HG03469 (cell line): ENCODE measurements around the gene PLEKHA6.

Experiments used
- ATAC-seq: cut with Tn5 transposase; IDR thresholded peaks from one replicate; pipeline ENCODE4 v1.9.1; 2021; ENCODE audit warnings: mild to moderate bottlenecking, moderate library complexity, moderate number of reproducible peaks; ENCODE audit not compliant: unreplicated experiment

Gene PLEKHA6

GRCh38 chr1:204264805-204265204 is 94.9 kb downstream of the PLEKHA6 start:
- no peak for ATAC-seq

DNA sequence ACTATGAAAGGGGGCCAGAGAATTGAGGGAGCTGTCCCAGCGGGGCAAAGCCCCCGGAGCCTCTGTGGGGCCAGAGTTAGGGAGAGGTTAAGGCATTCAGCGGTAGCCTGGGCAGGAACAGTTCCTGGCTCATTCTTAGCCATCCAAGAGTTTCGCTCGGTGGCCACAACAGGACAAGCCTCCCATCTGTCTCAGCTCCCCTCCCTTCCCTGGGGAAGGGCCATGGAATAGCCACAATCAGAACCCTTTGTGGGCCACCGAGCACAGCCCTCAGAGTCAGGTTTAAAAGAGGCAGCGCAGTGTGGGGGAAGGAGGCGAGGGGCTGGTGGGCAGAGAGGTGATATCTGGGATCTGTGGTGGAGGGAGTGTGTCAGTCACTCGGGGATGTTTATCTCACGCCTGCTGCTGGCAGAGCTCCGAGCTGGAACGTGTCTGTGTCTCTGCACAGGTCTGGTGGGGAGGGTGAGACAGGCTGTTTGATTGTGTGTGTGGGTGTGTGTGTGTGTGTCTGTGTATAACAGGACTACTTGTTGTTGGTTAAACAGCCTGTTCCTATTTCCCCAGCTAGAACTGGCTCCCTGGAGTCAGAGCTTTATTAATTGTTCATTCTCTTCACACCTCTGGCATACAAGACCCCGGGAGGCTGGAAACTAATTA is 96.3 kb downstream of the PLEKHA6 start:
- no peak for ATAC-seq

DNA sequence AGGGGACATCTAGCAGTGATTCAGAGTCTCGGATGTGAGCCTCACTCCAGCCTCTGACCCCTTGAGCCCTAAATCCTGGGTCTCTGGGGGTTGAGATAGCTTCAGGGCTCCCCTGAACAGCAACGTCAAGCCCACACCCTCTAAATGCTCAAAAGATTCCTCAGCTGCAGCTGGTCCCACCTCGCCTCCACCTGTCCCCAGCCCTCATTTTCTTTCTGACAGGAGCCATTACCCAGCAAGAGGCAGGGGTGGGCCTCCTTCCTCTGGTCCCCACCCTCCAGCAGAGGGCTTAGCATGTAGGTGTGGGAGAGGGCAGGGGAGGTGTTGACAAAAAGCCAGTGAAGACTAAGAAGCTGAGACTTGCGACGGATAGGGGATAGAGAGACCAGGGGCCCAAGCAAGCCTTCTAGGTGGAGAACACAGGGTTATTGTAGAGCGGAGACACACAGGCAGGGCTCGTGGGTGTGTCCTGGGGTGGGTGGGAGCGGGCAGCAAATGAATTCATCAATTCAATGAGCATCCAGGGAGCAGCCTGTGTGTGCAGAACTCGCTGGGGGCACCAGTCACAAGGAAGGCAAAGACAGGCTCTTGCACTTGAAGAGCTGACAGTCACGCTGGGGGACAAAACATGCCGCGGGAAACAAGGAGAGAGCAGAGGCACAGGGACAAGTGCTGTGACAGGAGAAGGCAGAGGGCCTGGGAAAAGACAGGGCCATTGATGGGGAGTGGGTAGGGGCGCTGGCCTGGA is 97.0 kb downstream of the PLEKHA6 start:
- no peak for ATAC-seq

DNA sequence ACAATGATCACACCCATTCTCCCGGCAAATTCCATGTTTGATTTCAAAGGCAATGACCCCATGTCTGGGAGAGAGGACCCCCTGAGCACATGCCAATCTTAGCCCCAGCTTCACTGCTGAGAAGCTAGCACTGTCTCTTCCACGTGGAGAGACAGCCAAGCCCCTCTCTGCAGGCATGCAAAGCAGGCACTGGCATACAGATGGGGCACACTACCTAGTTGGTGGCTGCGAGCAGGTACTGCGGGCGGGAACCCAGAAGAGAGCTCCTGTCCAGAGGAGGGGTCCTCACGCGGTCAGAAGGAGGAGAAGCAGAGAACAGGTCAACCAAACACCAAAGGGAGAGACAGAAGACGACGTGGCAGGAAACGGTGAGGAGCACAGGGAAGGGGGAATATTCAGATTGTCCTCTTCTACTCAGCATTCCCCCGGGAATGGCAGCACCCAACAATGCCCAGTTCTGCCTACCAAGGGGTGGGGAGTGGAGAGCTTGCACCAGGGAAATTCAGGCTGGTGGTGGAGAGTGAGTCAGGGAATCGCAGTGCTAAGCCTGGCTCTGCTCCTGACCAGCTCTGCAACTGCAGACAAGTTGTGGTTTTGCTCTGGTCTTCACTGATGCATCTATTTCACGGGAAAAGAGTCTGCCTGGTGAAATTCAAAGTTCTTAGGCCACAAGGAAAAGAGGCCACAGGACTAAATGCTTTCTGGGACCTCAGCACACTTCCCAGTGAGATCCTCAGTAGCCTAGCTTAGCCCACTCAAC is 97.8 kb downstream of the PLEKHA6 start:
- no peak for ATAC-seq

DNA sequence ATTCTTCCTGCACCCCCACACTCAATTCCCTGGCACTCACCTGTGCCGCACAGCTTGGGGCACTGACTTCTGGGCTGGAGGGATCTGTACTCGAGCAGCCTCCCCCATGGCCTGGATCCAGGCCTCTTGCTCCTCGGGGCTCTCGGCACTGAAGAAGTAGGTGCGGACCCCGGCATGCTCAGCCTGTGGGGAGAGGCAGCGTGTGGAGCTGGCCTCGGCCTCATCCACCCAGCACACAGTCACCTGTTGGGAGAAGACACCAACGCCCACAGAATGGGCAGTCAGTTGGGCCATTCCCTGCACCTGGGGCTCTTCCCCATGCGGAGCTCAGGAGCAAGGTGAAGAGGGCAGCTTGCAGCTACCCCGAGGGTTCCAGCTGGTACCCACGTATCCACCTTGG is 98.5 kb downstream of the PLEKHA6 start:
- no peak for ATAC-seq

- no peak for ATAC-seq
Measured at GRCh38 chr1:204260601-204261197, 99.0 kb downstream of the PLEKHA6 start.

DNA sequence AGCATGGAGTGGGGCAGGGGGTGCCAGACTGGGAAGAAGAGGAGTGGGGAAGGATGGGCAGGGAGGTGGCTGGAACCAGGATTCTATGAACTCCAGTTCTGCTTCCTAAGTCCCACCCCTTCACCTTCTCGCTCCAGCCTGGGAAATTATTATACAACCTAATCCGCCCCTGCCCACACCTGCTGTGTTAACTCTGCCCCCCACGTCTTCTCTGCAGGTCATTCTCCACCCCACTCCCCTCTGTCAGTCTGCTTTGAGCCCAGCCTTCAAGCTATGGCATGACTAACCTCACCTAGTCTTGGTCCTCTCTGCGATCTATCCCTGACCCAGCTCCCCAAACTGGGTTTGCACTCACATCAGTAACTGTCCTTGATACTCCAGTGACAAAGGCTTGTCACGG is 99.9 kb downstream of the PLEKHA6 start:
- ATAC-seq = no peak

DNA sequence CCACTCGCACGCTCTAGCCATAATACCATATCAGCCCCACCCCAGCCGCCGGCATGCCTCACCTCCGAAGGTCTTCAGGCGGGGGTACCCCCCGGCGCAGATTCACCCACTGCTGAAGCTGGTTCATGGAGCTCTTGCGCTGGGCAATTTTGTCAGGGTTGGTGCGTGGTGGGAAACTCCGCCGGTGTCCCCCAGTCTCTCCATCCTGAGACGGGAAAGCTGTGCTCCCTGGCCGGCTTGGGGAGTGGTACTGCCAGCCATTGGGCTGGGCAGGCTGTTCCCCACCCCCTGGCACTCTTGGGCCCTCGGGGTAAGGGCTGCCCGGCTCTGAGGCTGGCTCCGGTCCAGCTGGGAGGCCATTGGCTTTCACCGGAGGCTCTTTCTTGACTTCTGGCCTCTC is 100.5 kb downstream of the PLEKHA6 start:
- no peak for ATAC-seq

DNA sequence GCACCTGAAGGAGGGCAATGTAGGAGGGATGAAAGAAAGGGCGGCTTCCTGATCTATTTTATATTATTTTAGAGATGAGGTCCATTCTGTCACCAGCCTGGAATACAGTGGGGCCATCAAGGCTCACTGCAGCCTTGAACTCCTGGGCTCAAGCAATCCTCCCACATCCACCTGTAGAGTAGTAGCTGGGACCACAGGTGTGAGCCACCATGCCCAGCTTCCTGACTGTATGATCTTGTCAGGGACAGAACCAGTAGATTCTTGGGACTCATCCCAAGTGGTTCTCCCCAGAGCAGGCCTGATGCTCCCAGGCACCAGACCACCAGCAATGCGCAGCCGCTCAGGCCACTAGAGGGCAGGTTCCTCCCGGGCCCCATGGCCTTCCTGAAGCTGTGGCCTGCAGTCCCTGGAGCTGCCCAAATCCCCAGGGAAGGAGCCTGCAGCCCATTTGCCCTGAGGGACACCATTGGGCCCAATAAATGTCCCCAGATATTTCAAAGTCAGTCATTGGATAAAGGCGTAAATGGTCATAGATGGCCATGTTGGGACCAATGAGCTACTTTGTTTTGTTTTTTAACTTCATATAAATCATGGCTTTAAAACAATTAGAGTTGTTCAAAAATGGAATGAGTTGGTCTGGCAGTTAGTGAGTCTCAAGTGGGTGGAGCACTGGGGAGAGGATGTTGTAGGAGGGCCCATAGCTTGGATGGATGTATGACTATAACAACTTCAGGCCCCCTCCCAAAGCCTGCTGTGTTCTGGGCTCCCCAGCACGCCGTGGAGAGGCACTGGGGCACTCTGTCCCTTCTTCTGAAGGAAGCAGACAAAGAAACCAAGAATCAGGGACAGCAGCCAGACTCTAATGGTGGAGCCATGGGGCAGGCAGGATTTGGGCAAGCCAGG is 101.3 kb downstream of the PLEKHA6 start:
- ATAC-seq = no peak

DNA sequence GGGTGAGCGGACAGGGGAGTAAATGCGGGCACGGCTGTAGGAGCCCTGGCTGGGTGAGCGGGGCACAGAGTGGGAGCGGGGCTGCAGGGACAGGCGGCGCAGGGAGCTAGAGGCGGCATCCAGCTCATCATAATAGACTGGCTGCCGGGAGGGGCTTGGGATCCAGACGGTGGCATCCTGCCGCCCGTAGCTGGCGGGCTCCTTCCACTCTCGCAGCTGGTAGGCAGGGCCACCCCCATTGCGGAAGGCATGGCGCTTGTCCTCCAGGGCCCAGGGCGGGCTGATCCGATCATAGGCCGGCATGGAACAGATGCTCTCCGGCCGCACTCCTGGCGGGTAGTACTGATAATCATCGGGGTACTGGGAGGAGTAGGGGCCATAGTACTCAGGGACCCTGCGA is 102.3 kb downstream of the PLEKHA6 start:
- no peak for ATAC-seq

DNA sequence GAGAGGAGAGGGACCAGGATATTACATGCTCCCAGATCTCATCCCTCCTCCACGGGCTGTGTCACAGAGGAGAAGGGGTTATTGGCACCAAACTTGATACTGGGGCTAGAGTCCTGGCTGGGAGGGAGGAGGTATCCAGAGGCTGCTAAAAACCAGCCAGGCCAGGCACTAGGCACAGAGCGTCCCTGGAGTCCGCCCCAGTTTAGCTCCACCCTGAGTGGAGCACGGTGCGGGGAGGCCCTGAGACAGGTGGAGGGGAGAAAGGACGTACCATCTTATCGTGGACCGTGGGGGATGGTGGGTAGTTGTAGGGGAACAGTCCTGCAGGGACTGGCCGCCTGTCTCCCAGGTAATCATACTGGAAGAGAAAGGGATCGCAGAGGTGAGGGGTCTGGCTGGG is 103.2 kb downstream of the PLEKHA6 start:
- ATAC-seq = no peak

DNA sequence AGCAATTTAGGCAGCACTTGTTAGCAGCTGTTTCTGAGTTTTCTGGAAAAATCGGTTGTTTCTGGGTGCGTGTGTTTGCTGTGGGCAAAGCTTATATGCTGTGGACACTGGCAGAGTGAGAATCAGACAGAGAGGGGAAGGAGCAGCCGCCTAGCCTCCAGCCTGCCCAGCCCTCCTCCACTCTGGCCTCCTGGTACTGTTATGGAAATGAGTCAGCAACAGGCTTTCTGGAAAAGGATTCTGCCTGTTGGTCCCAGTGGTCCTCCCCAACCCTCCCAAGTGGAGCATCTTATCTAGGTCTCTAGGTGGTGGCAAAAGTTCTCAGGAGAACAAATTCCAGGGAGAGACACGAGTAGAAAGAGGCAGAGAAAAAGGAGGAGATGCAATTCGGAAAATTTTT is 103.8 kb downstream of the PLEKHA6 start:
- ATAC-seq = no peak

GRCh38 chr1:204255225-204255624 is 104.5 kb downstream of the PLEKHA6 start:
- ATAC-seq = no peak

DNA sequence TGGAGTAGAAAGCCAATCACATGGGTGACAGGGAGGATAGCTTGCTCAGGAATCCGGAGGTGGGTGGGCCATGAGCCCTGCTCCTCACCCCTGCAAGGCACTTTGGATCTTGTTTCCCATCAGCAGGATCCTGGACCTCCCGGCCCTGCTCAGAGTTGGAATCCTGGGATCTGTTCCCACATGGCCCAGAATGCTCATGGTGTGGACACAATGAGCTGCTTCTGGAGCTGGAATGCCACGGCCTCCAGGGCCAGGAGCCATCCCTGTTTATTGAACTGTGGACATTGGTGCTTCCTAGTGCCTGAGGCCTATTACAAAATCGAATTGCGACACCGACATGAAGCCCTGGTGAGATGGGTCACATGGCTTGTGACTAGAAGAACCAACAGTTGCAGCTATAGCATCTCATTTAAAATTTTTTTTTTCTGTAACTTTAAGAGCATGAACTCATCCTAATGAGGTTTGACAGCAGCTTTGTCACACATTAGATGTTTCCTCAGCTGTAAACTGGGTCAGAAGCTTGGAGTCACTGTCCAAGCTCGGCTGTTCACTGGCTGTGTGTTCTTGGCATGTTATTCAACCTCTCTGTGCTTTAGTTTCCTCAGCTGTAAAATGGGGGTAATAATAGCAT is 105.6 kb downstream of the PLEKHA6 start:
- no peak for ATAC-seq

- no peak for ATAC-seq
Measured at GRCh38 chr1:204251926-204252689, 107.6 kb downstream of the PLEKHA6 start.

DNA sequence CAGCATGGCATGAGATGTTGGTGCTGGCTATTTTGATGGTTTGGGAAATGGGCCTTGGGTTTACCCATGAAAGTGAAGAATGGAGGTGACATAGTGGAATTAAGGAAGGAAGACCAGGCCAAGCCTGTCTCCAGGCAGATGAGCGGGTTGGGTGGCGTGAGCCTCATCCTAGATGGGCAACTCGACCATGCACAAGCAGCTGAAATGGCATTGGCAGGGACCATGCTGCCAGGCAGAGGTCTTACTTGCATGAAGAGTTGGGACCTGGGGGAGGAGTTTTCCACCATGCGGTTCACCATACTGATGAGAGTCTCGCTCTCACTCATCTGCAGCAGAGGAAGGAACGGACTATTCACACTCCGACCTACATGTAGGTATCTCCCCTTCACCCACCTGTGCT is 108.4 kb downstream of the PLEKHA6 start:
- ATAC-seq = no peak

- ATAC-seq = no peak
Measured at GRCh38 chr1:204250428-204251030, 109.2 kb downstream of the PLEKHA6 start.

GRCh38 chr1:204249736-204250427 is 109.8 kb downstream of the PLEKHA6 start:
- ATAC-seq = no peak
